H1 (cell line): ENCODE results near the gene CCDC191. TPM values are rescaled to one million over a fixed set of nuclear protein-coding genes. Genes with fewer than 3 reads are reported as not detected.
A peak's percentile ranks its signal among the peaks of the same experiment; 100 is the strongest.

Source experiments
- ASH2L ChIP-seq: fragments of 200-600, 300-600 bp; sonication (generic); IDR thresholded peaks from one replicate; pipeline ENCODE4 v1.7.1; 2017; ENCODE audit warnings: low read length
- BACH1 ChIP-seq: IDR thresholded peaks from 2 replicates; pipeline ENCODE4 v1.6.1; 2012; ENCODE audit warnings: low read length, improper control_type of control experiment
- BCL11A ChIP-seq, 2 experiments: IDR thresholded peaks; one replicate each; pipeline ENCODE4 v1.6.1; 2011; ENCODE audit warnings: low read depth in 2 of 2, low read length in 2 of 2, mild to moderate bottlenecking in 2 of 2
- CTBP2 ChIP-seq: IDR thresholded peaks from 2 replicates; pipeline ENCODE4 v1.7.0; 2011; ENCODE audit warnings: borderline replicate concordance, mild to moderate bottlenecking, moderate library complexity, mixed read lengths, low read length; ENCODE audit not compliant: insufficient read depth, insufficient read length
- FOSL1 ChIP-seq: IDR thresholded peaks from 2 replicates; pipeline ENCODE4 v1.6.1; 2011; ENCODE audit warnings: mild to moderate bottlenecking, low read depth, low read length, moderate library complexity; ENCODE audit not compliant: insufficient read depth
- HDAC6 ChIP-seq: IDR thresholded peaks from one replicate; pipeline ENCODE4 v1.7.1; 2012; ENCODE audit warnings: low read depth, mild to moderate bottlenecking, inconsistent platforms, low read length, moderate library complexity
- JUN ChIP-seq: IDR thresholded peaks from 2 replicates; pipeline ENCODE4 v1.6.1; 2011; ENCODE audit warnings: low read depth, mild to moderate bottlenecking, improper control_type of control experiment, low read length
- JUND ChIP-seq: IDR thresholded peaks from 2 replicates; pipeline ENCODE4 v1.6.1; 2011; ENCODE audit warnings: mild to moderate bottlenecking, improper control_type of control experiment, low read length
- KDM1A ChIP-seq: fragments of 200-600, 300-600 bp; sonication (generic); IDR thresholded peaks from 2 replicates; pipeline ENCODE4 v1.7.1; 2016; ENCODE audit warnings: mild to moderate bottlenecking, low read length, borderline replicate concordance
- KDM4A ChIP-seq: IDR thresholded peaks from one replicate; pipeline ENCODE4 v1.7.1; 2012; ENCODE audit warnings: low read depth, mild to moderate bottlenecking, moderate library complexity, low read length, inconsistent platforms; ENCODE audit not compliant: severe bottlenecking
- KDM5A ChIP-seq: fragments of 200-600 bp; IDR thresholded peaks from 2 replicates; pipeline ENCODE4 v1.7.1; 2012; ENCODE audit warnings: mild to moderate bottlenecking, low read length, inconsistent platforms, mixed read lengths
- PHF8 ChIP-seq: fragments of 200-600 bp; sonication (generic); conservative IDR thresholded peaks from 2 replicates; pipeline ENCODE4 v1.7.1; 2012; ENCODE audit warnings: low read depth, mild to moderate bottlenecking, inconsistent platforms, low read length, moderate library complexity
- RAD21 ChIP-seq, 2 experiments: IDR thresholded peaks in 1 of 2; conservative IDR thresholded peaks in 1 of 2; 2 replicates each; pipeline ENCODE4 v1.6.1; 2011; ENCODE audit warnings: low read depth in 2 of 2, low read length in 2 of 2, improper control_type of control experiment in 1 of 2, inconsistent platforms in 1 of 2, mild to moderate bottlenecking in 1 of 2, moderate library complexity in 1 of 2
- RXRA ChIP-seq: IDR thresholded peaks from 2 replicates; pipeline ENCODE4 v1.6.1; 2011; ENCODE audit warnings: low read depth, mild to moderate bottlenecking, low read length, moderate library complexity; ENCODE audit not compliant: insufficient read depth
- SIRT6 ChIP-seq: IDR thresholded peaks from one replicate; pipeline ENCODE4 v1.7.1; 2012; ENCODE audit warnings: low read length, inconsistent platforms
- SIX5 ChIP-seq: IDR thresholded peaks from 2 replicates; pipeline ENCODE4 v1.6.1; 2011; ENCODE audit warnings: mild to moderate bottlenecking, low read depth, low read length
- SP1 ChIP-seq: IDR thresholded peaks from 2 replicates; pipeline ENCODE4 v1.6.1; 2011; ENCODE audit warnings: low read depth, low read length
- SP4 ChIP-seq: IDR thresholded peaks from 2 replicates; pipeline ENCODE4 v1.6.1; 2012; ENCODE audit warnings: low read length, inconsistent platforms
- SUZ12 ChIP-seq: fragments of 200-600 bp; sonication (generic); IDR thresholded peaks from 2 replicates; pipeline ENCODE4 v1.6.1; 2012; ENCODE audit warnings: mild to moderate bottlenecking, inconsistent platforms, low read length, moderate library complexity, mixed read lengths
- TAF7 ChIP-seq: optimal IDR thresholded peaks from 2 replicates; pipeline ENCODE3; 2011; ENCODE audit warnings: low read depth, mild to moderate bottlenecking, inconsistent platforms, low read length, moderate library complexity, borderline replicate concordance
- TBP ChIP-seq: IDR thresholded peaks from 2 replicates; pipeline ENCODE4 v1.6.1; 2011; ENCODE audit warnings: low read depth, low read length, improper control_type of control experiment
- YY1 ChIP-seq: IDR thresholded peaks from 2 replicates; pipeline ENCODE4 v1.6.1; 2011; ENCODE audit warnings: low read depth, mild to moderate bottlenecking, low read length
- polyA plus RNA-seq, 7 experiments: library from polyadenylated mRNA; depleted of rRNA in 3 of 7; stranded (reverse) in 5 of 7; unstranded in 2 of 7; fragments of >200 nt in 5 of 7; fragments of 200-250 nt in 2 of 7; gene quantifications; 1 replicate in 5 of 7; 2 replicates in 1 of 7; 4 replicates in 1 of 7; pipeline versions ENCODE4 v1.2.1 to v1.2.3, GENCODE V29; 2011 to 2013; ENCODE audit warnings: missing spikeins in 2 of 7, mixed read lengths in 2 of 7
- total RNA-seq: library from RNA; stranded (reverse); fragmentation: NEBNext Ultra II Directional; extraction: Animal tissue kit (Norgen Biotek cat#: 25700); gene quantifications from 2 replicates; pipeline ENCODE4 v1.2.1, GENCODE V29; 2021
- TF ChIP-seq, protein P1 (sequence below): IDR thresholded peaks from 2 replicates; pipeline ENCODE4 v1.6.1; 2012; ENCODE audit warnings: inconsistent platforms
- TF ChIP-seq, protein P2 (sequence below): IDR thresholded peaks from 2 replicates; pipeline ENCODE4 v1.6.1; 2011; ENCODE audit warnings: low read depth, mild to moderate bottlenecking, low read length; ENCODE audit not compliant: insufficient read depth

Gene CCDC191
- total and polyA plus RNA-seq, 2 of the 8 experiments (the other 6 are each of a cell fraction or from before 2014, with no cell fraction given) = 0.65 to 1.3 TPM

DNA sequence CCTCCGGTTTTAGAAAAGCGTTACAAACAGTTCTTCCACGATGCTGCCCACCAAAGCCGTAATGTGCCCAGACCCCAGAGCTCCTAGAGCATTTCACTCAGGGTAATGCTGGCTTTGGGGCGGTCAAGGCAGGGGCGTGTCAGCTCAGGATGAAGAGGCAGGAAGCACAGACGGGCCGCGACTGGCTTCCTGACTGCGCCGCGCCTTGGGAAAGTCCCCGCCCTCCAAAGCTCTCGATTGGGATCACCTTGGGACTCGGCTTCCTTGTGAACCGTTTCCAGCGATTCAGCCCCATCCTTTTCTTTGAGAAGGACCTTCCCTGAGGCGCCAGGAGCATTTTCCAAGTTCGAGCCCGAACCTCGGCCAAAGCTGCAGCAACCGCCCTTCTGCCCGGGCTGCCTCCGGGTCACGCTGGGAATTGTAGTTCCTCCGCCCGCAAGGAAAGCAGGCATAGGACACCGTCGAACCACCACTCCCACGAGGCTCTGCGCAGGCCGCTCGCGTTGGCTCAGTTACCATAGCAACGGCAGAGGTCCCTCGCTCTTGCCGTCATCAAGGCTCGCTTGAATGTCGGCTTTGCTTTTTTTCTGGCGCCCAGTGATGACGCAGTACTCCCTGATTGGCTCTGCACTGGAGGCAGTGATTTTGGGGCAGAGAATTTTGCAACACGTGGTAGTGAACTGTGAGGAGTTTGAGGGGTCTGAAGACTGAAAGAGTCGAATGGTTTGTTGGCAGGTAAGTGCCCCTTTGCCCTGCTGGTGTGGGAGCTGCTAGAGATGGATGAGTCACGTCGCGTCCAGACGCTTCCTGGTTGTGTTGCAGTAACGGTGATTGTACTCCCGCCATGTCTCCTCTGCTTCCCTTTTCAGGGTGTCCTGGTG lies at the start of gene CCDC191, which contains the start of gene QTRT2 (continued):
- no peak for TF ChIP-seq RAD21 (IDR thresholded peaks at IDR 0.05 in 1 of 2, conservative IDR thresholded peaks at IDR 0.05 in 1 of 2; ENCODE audit: low read depth in 2 of 2, low read length in 2 of 2)
- TF ChIP-seq YY1 = peak; percentile 59
- TF ChIP-seq KDM1A = no peak
- TF ChIP-seq SIX5 = peak; percentile 90
- TF ChIP-seq, protein P1, sequence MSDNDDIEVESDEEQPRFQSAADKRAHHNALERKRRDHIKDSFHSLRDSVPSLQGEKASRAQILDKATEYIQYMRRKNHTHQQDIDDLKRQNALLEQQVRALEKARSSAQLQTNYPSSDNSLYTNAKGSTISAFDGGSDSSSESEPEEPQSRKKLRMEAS = peak; percentile 98
- 0 out of 2 replicates have a peak, but pooled peaks have one; percentile 80 for TF ChIP-seq SP4
- TF ChIP-seq KDM4A = peak; percentile 97
- TF ChIP-seq RXRA = no peak
- peak; percentile 63 for TF ChIP-seq PHF8
- TF ChIP-seq SUZ12 = no peak
- no peak for TF ChIP-seq SIRT6
- no peak for TF ChIP-seq CTBP2
- TF ChIP-seq HDAC6 = no peak
- TF ChIP-seq TBP = peak; percentile 72
- TF ChIP-seq SP1 = peak; percentile 88
- peak; percentile 70 for TF ChIP-seq KDM5A
- no peak for TF ChIP-seq BCL11A (IDR thresholded peaks at IDR 0.05; ENCODE audit: low read depth in 2 of 2, low read length in 2 of 2)
- TF ChIP-seq FOSL1 = no peak
- TF ChIP-seq JUN = no peak
- no peak for TF ChIP-seq JUND
- TF ChIP-seq TAF7 = no peak
- TF ChIP-seq BACH1 = no peak
- TF ChIP-seq ASH2L = peak; percentile 50
- TF ChIP-seq, protein P2, sequence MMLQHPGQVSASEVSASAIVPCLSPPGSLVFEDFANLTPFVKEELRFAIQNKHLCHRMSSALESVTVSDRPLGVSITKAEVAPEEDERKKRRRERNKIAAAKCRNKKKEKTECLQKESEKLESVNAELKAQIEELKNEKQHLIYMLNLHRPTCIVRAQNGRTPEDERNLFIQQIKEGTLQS = peak; percentile 90
